ENCODE measurements around the gene PTH2R. TPM values are rescaled to one million over a fixed set of nuclear protein-coding genes. Genes with fewer than 3 reads are reported as not detected.

PTH2R gene
- total and polyA plus RNA-seq, 9 of the 15 experiments (the other 6 are each of a cell fraction or from before 2014, with no cell fraction given): 2.7 to 8.8 (median 4.2) TPM

DNA sequence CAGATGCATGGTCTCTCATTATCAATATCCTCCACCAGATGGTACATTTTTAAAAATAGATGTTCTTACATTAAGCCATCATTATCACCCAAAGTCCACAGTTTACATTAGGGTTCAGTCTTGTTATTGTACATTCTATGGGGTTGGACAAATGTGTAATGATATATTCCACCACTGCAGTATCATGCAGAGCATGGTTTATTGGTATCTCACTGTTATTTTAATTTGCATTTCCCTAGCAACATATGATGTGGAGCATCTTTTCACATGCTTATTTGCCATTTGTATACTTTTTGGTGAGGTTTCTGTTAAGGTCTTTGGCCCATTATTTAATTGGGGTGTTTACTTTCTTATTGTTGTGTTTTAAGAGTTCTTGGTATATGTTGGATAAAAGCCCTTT, 95.7 kb downstream of the PTH2R start:
- BruUV-seq (replicated peaks): no TSS peak
- POLR2A ChIA-PET: interaction anchor here (1.2 to 1.6 kb wide), 2 partner anchors 9 to 13 kb away, joined by 3 to 6 read pairs; no protein-coding TSS in a partner anchor
- H3K9me1 ChIP-seq (ENCODE audit: control insufficient read depth, insufficient read depth, low read length): no peaks in the 10 kb centered on the region
- H3K27ac ChIP-seq (ENCODE audit: extremely low read depth, low read depth, low read length): peak overlapping the region; percentile 77; the same call in 2 of the 3 replicates
- DNase-seq (ENCODE audit: extremely low read depth in 1 of 4, low spot score in 3 of 4) (no peak), ATAC-seq (peak; percentile 61), FAIRE-seq (no peak)
- no peak overlapping the region for H3K9ac ChIP-seq (ENCODE audit: insufficient read depth in 1 of 2, low read depth in 2 of 2, low read length in 2 of 2)
- H4K20me1 ChIP-seq (replicated peaks; ENCODE audit: control insufficient read depth, insufficient read depth, low read length): no peaks in the 10 kb centered on the region
- H3K4me1 ChIP-seq (replicated peaks in 1 of 2; ENCODE audit: control insufficient read depth in 2 of 2, insufficient read depth in 2 of 2, low read length in 2 of 2): peaks cover 0 to 11% of the 10 kb centered on the region in 2 experiments; a peak in 2 of 5 replicates
- CTCF ChIA-PET (ENCODE audit: low intra/inter-chr PET ratio): no interaction called here
- peak overlapping the region; percentile 93 for H2AFZ ChIP-seq (ENCODE audit: low read depth, low read length)
- H3K27me3 ChIP-seq (ENCODE audit: control insufficient read depth in 2 of 2, insufficient read depth in 2 of 2, low read length in 2 of 2): no peaks in the 10 kb centered on the region
- no peaks in the 10 kb centered on the region for H3K79me2 ChIP-seq (ENCODE audit: control insufficient read depth, insufficient read depth, low read length)
- peak overlapping the region; percentile 66 for H3K4me2 ChIP-seq (ENCODE audit: insufficient read depth, low read length)
- in situ Hi-C loops (cut with MboI): no loop called here
- no peaks in the 10 kb centered on the region for H3K36me3 ChIP-seq (ENCODE audit: control insufficient read depth, insufficient read depth, low read length)
- intact Hi-C loops (cut with micrococcal nuclease): no loop called here
- no peaks in the 10 kb centered on the region for H3K9me3 ChIP-seq (replicated peaks; ENCODE audit: control insufficient read depth, insufficient read depth, low read depth, low read length)
- TF ChIP-seq, protein P1, sequence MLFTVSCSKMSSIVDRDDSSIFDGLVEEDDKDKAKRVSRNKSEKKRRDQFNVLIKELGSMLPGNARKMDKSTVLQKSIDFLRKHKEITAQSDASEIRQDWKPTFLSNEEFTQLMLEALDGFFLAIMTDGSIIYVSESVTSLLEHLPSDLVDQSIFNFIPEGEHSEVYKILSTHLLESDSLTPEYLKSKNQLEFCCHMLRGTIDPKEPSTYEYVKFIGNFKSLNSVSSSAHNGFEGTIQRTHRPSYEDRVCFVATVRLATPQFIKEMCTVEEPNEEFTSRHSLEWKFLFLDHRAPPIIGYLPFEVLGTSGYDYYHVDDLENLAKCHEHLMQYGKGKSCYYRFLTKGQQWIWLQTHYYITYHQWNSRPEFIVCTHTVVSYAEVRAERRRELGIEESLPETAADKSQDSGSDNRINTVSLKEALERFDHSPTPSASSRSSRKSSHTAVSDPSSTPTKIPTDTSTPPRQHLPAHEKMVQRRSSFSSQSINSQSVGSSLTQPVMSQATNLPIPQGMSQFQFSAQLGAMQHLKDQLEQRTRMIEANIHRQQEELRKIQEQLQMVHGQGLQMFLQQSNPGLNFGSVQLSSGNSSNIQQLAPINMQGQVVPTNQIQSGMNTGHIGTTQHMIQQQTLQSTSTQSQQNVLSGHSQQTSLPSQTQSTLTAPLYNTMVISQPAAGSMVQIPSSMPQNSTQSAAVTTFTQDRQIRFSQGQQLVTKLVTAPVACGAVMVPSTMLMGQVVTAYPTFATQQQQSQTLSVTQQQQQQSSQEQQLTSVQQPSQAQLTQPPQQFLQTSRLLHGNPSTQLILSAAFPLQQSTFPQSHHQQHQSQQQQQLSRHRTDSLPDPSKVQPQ (CRISPR knock-in tag; IDR thresholded peaks at IDR 0.05; ENCODE audit: borderline replicate concordance): no peak
- peak; percentile 68 for TF ChIP-seq RFX5 (IDR thresholded peaks at IDR 0.05; ENCODE audit: low read depth, low read length)
- TF ChIP-seq MIER1 (IDR thresholded peaks at IDR 0.05; ENCODE audit: low read depth): no peak
- H3K4me3 ChIP-seq: no peak overlapping the region
